BE2C (cell line): Measurements from ENCODE around the gene PMIS2.

Source experiments
- DNase-seq: peaks from one replicate; pipeline ENCODE4 v3.0.0-alpha.2; 2020
- H3K27me3 ChIP-seq: fragments of 250-450 bp; sonication (Bioruptor Pico); 2 replicates; pipeline ENCODE4 v1.5.1; 2020; ENCODE audit warnings: mild to moderate bottlenecking
- H3K36me3 ChIP-seq: fragments of 250-450 bp; sonication (Bioruptor Pico); 2 replicates; pipeline ENCODE4 v1.5.1; 2020; ENCODE audit warnings: mild to moderate bottlenecking
- H3K4me1 ChIP-seq: fragments of 250-450 bp; sonication (Bioruptor Pico); 2 replicates; pipeline ENCODE4 v1.5.1; 2020
- H3K4me3 ChIP-seq: 2 replicates; pipeline ENCODE4 v1.5.1; 2011; ENCODE audit warnings: low read depth, low read length
- H3K9me3 ChIP-seq: fragments of 250-450 bp; sonication (Bioruptor Pico); 2 replicates; pipeline ENCODE4 v1.5.1; 2020
- TF ChIP-seq, protein P1 (sequence below): IDR thresholded peaks from 2 replicates; pipeline ENCODE4 v1.5.1; 2012; ENCODE audit warnings: mild to moderate bottlenecking, low read depth, low read length

Gene PMIS2

DNA sequence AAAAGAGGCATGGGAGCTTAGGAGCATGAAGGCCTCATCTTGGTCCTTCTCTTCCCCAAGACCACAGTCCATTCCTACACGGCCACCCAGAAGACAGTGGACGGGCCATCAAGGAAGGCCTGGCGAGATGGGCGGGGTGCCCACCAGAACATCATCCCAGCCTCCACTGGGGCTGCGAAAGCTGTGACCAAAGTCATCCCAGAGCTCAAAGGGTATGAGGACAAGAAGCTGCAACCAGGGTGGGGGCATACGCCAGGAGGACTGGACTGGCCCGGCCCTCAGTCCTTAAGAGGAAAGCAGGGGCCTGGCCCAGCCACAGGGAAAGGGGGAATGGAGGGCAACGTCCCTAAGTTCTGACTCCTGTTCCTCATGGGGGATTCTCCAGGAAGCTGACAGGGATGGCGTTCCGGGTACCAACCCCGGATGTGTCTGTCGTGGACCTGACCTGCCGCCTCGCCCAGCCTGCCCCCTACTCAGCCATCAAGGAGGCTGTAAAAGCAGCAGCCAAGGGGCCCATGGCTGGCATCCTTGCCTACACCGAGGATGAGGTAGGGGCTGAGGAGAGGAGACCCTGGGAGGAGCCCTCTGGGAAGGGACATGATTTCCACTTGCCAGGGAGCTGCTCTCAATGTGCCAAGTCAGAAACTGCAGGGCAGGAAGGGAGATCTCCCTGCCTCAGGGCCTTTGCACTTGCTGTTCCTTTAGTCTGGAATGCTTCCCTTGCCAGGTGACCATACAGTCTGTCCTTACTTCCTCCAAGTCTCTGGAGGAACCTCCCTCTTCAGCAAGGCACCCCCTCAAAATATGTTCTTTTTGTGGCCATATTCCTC is 42.5 kb upstream of the PMIS2 start:
- H3K27me3 ChIP-seq = no peaks in the 10 kb centered on the region
- peaks cover 9% of the 10 kb centered on the region for H3K36me3 ChIP-seq
- no peaks in the 10 kb centered on the region for H3K4me1 ChIP-seq
- H3K4me3 ChIP-seq = no peak overlapping the region
- DNase-seq = no peak
- TF ChIP-seq, protein P1, sequence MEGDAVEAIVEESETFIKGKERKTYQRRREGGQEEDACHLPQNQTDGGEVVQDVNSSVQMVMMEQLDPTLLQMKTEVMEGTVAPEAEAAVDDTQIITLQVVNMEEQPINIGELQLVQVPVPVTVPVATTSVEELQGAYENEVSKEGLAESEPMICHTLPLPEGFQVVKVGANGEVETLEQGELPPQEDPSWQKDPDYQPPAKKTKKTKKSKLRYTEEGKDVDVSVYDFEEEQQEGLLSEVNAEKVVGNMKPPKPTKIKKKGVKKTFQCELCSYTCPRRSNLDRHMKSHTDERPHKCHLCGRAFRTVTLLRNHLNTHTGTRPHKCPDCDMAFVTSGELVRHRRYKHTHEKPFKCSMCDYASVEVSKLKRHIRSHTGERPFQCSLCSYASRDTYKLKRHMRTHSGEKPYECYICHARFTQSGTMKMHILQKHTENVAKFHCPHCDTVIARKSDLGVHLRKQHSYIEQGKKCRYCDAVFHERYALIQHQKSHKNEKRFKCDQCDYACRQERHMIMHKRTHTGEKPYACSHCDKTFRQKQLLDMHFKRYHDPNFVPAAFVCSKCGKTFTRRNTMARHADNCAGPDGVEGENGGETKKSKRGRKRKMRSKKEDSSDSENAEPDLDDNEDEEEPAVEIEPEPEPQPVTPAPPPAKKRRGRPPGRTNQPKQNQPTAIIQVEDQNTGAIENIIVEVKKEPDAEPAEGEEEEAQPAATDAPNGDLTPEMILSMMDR = no peak
- H3K9me3 ChIP-seq = no peaks in the 10 kb centered on the region

DNA sequence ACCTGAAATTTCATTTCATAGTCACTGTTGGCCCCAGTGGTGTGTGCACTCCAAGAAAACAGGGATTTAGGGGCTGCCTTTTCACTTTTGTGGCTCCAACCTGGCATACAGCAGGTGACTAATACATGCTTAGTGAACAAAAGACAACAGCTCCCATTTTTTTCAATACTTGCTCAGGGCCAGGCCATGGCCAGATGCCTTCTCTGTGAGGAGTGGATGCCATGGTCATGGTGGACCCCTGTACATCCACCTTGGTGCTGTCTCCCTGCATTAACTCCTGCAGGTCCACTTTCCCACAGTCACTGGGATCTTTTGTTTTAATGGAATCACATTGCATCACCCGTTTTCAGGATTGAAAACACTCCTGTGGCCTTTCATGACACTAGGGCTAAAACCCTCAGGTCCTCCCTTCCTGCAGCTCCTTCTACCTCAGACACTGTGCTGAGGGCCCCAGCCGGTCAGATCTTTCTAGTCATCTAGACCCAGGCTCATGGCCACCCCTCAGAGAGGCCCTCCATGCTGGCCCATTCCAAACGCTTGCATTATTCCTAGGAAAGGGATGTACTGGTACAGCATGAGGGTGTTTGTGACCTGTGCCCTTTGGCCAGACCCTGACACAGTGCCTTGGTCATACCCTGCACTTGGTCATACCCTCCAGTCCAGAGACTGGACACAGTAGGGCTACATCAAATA is 41.7 kb upstream of the PMIS2 start:
- Histone ChIP-seq H3K4me1 (no peaks in the 10 kb centered on the region), H3K27me3 (no peaks in the 10 kb centered on the region), H3K9me3 (no peaks in the 10 kb centered on the region), H3K36me3 (peaks cover 9% of the 10 kb centered on the region), H3K4me3 (peak overlapping the region; percentile 94)
- TF ChIP-seq, protein P1 = no peak
- DNase-seq = no peak

DNA sequence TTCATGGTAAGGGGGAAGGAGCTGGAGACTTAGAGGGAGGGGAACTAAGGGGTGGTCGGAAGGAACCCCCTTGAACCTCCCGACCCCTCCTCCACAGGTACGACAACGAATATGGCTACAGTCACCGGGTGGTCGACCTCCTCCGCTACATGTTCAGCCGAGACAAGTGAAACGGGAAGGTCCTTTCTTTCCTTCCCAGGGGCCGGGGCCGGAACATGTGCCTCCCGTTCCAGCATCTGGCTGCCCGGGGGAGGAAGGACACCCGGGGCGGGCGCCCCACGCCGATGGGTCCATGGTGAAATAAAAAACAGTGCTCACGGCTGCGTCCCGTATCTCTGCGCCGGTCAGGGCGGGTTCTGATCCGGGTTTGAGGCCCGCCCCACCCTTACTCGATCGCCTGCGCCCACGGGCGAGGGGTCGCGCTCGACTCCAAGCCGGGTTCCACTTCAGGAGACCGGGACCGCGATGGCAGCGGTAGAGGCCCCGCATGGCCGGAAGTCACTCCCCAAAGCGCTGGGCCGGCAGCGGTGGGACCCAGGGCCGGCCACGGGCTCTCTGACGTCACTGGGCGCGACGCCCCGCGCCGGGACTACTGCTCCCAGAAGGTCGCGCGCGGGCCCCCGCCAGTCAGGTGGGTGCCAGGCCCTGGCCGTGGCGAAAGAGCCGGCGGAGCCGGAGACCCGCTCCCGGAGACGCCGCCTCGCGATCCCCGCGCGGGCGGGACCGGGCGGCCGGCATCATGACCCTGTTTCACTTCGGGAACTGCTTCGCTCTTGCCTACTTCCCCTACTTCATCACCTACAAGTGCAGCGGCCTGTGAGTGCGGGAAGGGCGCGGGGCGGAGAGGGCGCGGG is 40.7 kb upstream of the PMIS2 start, which contains the start of gene TMEM147:
Gene TMEM147 (plus strand): TSS at position 626 of the 854 bp plus-strand sequence. CDS start 114 bp downstream, at position 740.
- Histone ChIP-seq H3K4me1 (no peaks in the 10 kb centered on the region), H3K27me3 (no peaks in the 10 kb centered on the region), H3K4me3 (peak within 1 kb of the TSS; percentile 94), H3K9me3 (no peaks in the 10 kb centered on the region), H3K36me3 (peaks cover 9% of the 10 kb centered on the region)
- TF ChIP-seq, protein P1 = no peak
- peak; percentile 94 for DNase-seq

DNA sequence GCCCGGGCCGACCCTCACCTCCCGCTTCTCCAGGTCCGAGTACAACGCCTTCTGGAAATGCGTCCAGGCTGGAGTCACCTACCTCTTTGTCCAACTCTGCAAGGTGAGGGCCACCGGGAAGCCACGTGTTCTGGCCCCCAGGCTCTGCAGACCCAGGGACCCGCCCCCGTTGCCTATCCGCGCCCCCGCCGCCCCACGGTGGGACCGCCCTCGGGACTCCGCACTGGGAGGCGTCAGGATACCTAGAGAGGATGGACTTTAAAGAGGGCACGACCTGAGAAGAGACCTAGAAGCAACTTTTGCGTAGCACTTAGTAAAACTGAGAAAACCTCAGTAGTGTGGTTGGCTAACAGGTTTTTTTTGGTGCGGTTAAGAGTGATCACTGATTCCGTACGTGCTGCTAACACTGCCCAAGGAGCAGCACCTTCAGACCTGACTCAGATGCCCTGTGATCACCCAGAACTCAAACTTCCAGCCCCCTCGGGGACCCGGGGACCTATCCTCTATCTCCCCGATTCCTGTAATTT is 40.1 kb upstream of the PMIS2 start:
- H3K36me3 ChIP-seq = peaks cover 9% of the 10 kb centered on the region
- H3K4me1 ChIP-seq = no peaks in the 10 kb centered on the region
- peak overlapping the region; percentile 94 for H3K4me3 ChIP-seq
- no peaks in the 10 kb centered on the region for H3K27me3 ChIP-seq
- DNase-seq = peak; percentile 44
- TF ChIP-seq, protein P1 = no peak
- H3K9me3 ChIP-seq = no peaks in the 10 kb centered on the region

DNA sequence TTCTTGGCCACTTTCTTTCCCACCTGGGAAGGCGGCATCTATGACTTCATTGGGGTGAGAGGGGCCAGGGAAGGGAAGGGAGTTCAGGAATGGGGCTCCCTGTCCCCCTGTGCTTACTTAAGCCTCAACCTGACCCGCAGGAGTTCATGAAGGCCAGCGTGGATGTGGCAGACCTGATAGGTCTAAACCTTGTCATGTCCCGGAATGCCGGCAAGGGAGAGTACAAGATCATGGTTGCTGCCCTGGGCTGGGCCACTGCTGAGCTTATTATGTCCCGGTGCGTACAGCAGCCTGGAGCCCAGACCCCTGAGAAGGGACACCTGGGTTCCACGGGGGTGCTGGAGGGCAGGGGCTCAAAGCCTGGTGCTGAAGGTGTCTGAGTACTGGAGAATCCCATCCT is 39.4 kb upstream of the PMIS2 start:
- no peak for DNase-seq
- H3K27me3 ChIP-seq = no peaks in the 10 kb centered on the region
- TF ChIP-seq, protein P1 = no peak
- no peaks in the 10 kb centered on the region for H3K4me1 ChIP-seq
- H3K4me3 ChIP-seq = peak overlapping the region; percentile 94
- no peaks in the 10 kb centered on the region for H3K9me3 ChIP-seq
- peaks cover 9% of the 10 kb centered on the region for H3K36me3 ChIP-seq
